ENCODE measurements around the gene CFAP46.

The CFAP46 gene

DNA sequence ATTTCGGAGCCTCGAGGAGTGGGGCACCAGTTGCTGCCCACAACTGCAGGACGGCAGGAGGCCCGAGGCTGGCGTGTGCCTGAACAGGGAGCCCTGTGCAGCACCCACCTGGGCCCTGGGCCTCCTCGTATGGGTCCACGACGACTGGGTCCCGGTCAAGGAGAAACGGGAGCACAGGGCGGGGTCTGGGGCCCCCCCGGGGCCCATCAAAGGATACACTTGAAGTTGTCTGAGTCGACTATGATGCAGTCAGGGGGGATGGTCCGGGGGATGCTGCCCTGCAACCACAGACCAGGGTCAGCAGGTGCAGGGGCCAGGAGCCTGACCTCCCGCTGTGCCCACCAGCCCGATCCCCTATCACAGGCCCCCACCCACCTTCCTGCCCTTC is 127.9 kb downstream of the CFAP46 start:
- no peak for DNase-seq

DNA sequence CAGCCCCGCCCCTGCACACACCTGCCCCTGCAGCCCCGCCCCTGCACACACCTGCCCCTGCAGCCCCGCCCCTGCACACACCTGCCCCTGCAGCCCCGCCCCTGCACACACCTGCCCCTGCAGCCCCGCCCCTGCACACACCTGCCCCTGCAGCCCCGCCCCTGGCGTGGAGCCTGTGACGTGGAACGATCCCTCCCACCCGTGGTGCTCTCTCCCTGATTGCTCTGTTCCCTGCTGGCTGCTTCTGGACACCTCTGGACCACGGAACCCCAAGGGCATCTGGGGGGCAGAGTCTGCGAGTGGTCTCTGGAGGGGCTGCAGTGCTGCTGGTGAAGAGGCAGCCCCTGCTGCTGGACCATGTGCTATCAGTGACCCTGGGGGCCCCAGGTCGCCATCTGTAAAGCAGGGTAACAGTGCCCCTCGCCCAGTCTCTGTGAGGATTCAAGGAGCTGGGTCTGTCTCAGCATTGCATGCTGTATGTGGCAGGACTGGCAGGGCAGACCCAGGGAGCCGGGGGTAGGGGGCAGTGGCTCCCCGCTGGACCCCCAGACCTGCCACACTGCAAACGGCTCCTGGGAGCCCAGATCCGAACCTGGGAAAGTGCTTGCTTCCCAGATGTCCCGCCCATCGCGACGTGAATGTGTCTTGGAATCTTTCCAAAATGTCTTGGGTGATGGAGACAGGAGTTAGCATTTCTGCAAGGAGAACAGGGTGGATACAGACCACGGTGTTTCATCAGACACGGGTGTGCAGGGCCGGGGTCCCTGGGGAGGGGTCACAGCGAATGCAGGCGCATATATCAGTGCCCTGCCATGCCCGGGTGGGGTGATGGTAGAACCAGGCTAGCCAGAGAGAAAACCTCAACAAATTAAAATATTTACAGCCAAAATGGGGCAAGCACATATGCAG is 128.6 kb downstream of the CFAP46 start:
- no peak for DNase-seq

- DNase-seq: no peak
These were observed 129.4 kb downstream of the CFAP46 start for GRCh38 chr10:132813001-132813401.

DNA sequence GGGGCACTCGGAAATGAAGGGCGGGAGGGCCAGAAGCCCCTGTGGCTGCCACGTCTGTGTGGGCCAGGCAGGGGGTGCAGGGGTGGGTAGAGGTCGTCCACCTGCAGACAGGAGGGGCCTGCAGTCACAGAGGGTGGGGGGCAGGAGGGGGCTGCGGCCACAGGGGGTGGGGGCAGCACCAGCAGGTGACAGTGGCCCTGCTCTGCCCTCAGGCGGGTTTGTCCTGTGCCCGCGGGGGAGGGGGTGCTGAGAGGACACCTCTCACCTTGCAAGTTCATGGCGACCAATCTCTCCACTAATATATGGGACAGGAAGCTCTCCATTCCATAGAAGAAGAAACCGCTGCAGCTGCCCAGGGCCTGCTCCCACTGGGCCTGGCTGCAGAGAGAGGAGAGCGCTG is 129.8 kb downstream of the CFAP46 start:
- DNase-seq: no peak

GRCh38 chr10:132811891-132812481 is 130.4 kb downstream of the CFAP46 start:
- no peak for DNase-seq

- DNase-seq: no peak
These were observed 131.3 kb downstream of the CFAP46 start for GRCh38 chr10:132810807-132811700.

GRCh38 chr10:132810141-132810806 is 132.1 kb downstream of the CFAP46 start:
- no peak for DNase-seq

GRCh38 chr10:132809232-132810140 is 132.9 kb downstream of the CFAP46 start:
- no peak for DNase-seq

- no peak for DNase-seq
These were observed 133.8 kb downstream of the CFAP46 start for GRCh38 chr10:132808383-132809231.

DNA sequence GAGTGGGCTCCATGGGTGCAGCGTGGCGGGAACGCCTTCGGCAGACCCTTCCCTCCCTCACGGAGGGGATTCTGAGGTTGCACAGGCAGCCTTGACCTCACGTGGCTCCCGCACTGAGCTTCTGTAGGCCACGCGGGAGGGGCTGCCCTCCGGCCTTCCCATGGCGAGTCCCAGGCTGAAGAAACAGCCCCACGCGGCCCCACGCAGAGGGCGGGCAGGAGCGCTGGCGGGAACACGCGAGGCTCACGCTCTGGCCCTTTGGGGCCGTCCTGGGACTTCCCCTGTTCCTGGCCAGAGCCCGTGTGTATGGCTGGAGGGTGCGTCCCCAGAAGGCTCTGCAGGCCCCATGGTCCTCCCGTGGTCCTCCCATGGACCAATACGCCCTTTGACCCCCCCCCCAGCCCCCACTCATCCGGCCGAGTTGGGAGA is 134.7 kb downstream of the CFAP46 start:
- DNase-seq: no peak

GRCh38 chr10:132806561-132807003 is 135.8 kb downstream of the CFAP46 start:
- no peak for DNase-seq

DNA sequence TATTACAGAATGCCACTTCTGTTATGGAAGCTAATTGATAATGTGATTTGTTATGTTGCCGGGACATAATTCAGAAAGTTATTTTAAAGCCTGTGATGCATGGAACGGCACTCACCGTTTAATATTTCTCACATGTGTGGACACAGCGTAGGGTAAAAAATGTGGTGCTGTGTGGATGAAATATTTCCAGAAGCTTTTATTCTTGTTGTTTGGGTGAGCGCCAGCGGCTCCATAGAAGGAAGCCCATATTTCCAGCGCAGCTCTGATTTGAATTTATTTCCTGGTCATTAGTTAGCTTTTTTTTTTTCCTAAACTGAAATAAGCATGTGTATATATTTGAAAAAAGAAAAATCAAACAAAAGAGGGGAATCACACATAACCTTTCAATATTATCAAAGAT is 136.3 kb downstream of the CFAP46 start:
- DNase-seq: no peak

DNA sequence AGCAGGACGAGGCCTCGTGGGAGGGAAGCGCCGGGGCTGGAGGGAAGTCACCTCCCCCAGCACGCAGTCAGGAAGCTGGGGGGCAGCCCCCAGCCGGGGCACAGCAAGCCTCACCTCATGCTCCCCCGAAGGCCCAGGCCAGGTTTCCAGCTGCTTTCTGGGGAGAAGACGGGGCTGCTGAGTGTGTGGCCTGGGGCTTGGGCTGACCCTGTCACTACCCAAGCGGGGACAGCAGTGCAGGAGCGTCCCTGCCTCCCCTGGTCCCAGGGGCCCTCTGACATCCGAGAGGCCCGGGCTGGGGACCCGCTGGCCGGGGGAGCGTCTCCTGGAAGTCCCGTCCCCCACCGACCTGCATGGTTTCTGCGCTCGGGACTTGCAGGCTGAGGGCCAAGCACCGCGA is 136.8 kb downstream of the CFAP46 start:
- no peak for DNase-seq

DNA sequence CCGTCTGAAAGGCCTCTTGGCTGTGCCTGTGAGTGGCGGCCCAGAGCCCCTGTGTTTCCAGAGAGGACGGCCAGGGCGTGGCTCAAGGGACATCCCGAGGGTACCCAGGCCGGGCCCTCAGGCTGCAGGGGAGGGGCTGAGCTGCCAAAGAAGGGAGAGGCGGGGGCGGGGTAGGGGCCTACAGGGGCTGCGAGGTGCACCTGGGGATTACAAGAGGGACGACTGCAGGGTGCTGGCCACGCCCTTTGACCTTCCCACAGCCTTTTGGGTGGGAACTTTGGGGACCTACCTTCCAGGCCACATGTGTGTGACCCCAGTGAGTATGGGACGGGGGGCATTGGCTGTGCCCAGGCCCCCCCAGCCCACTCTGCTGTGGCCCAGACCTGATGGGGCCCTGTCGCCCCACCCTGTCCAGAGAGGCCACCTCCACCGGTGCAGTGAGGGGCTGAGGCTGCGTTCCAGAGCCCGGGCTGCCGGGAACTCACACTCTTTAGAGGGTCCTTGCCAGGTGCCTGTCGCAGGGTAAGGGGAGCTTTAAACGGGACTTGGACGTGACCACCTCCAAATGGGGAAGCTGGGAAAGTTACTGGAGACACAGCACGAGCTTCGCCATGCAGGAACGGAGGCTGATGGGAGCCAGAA is 137.5 kb downstream of the CFAP46 start:
- no peak for DNase-seq

- no peak for DNase-seq
These were observed 138.1 kb downstream of the CFAP46 start for GRCh38 chr10:132804287-132804686.

DNA sequence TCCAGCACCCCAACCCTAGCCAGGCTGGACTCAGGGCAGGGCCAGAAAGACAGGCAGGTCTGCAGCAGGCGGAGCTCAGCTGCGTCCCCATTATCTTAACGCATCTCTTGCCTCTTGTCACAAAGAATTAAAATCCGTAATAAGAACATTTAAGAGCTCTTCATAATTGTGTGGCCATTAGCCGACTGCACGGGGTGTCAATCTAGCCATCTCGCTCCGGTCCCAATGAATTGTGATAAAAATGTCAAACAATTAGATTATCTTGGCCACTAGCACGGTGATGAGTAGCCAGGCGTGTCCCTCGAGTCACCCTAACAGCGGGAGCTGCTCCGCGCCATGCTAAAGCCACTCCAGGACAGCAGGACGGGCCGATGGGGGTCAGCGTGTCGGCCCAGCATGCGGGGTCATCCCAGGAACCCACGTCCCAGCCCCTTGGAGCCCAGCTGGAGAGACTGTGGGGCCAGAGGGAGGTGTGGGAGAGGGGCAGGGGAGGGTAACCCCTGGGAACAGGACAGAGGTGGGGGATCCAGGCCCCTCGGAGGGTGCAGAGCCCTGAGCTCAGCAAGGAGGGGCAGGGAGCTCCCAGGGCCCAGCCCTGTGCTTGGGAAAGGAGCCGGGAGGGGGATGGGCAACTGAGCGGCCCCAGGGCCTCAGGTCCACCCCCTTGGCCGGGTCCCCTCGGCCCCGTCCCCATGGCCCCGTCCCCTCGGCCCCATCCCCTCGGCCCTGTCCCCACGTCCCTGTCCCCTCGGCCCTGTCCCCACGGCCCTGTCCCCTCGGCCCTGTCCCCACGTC is 138.8 kb downstream of the CFAP46 start:
- DNase-seq: no peak

- DNase-seq: no peak
These were observed 139.6 kb downstream of the CFAP46 start for GRCh38 chr10:132802694-132803320.

DNA sequence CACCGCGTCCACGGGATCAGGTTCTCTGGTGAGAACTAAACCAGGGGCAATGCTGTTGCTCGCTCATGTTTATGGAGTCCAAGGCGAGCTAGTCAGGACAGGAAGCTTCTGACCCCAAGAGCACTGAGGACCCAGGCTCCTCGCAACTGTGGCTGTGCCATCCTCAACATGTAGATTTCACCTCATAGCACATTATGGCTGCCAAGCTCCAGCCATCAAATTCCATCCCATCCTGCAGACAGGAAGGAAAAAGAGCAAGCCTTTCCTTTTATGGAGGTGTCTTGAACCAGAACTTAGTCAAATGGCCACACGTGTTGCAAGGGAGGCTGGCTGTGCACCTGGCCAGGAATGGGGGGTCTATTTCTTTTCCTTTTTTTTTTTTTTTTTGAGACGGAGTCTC is 140.3 kb downstream of the CFAP46 start:
- DNase-seq: no peak

DNA sequence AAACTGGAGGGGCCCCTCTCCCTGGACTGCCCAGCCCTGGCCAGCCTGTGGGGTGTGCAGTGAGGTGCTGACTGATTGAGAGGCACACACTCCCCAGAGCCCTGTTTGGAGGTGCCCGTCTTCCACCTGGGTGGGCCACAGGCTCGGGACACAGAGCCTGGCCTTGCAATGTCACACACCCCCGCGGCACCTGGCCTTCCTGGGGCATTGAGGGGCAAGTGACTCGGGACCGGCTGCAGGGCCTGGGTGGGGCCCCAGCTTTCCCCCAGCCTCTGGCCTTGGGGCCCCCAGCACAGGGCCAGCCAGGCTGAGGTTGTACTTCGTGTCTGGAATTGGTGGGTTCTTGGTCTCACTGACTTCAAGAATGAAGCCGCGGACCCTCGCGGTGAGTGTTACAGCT is 142.5 kb downstream of the CFAP46 start:
- no peak for DNase-seq
